Spleen (tissue), 11 donors: ENCODE results near the gene PHACTR4. TPM values are rescaled to one million over a fixed set of nuclear protein-coding genes. Genes with fewer than 3 reads are reported as not detected.

Experiments
- DNase-seq: peaks from one replicate; pipeline ENCODE4 v3.0.0-alpha.2; 2020
- H3K27ac ChIP-seq, 8 donors: fragments of 200-600 bp; sonication (generic) in 7 of 8; 1 replicate in 4 of 8; 2 replicates in 4 of 8; pipeline versions ENCODE4 v1.5.0 to v1.8.0; 2016 to 2021; ENCODE audit warnings: inconsistent platforms in 4 of 8, mild to moderate bottlenecking in 4 of 8, moderate library complexity in 1 of 8
- H3K27me3 ChIP-seq, 7 donors: fragments of 200-600 bp; sonication (generic) in 6 of 7; replicated peaks in 1 of 7; 1 replicate in 4 of 7; 2 replicates in 3 of 7; pipeline versions ENCODE4 v1.5.0 to v1.8.0; 2016 to 2021; ENCODE audit warnings: inconsistent platforms in 3 of 7, mild to moderate bottlenecking in 1 of 7
- H3K36me3 ChIP-seq, 6 donors: fragments of 200-600 bp; sonication (generic) in 5 of 6; 1 replicate in 4 of 6; 2 replicates in 2 of 6; pipeline versions ENCODE4 v1.5.0 to v1.8.0; 2016 to 2021; ENCODE audit warnings: inconsistent platforms in 2 of 6
- H3K4me1 ChIP-seq, 6 donors: fragments of 200-600 bp; sonication (generic) in 5 of 6; 1 replicate in 3 of 6; 2 replicates in 3 of 6; pipeline versions ENCODE4 v1.5.0 to v1.8.0; 2016 to 2021; ENCODE audit warnings: inconsistent platforms in 3 of 6
- H3K4me3 ChIP-seq, 8 donors: fragments of 200-600 bp; sonication (generic) in 7 of 8; 1 replicate in 4 of 8; 2 replicates in 4 of 8; pipeline versions ENCODE4 v1.5.0 to v1.8.0; 2016 to 2021; ENCODE audit warnings: inconsistent platforms in 4 of 8, mild to moderate bottlenecking in 4 of 8, moderate library complexity in 2 of 8
- H3K9me3 ChIP-seq, 8 donors: fragments of 200-600 bp; sonication (generic) in 7 of 8; 1 replicate in 4 of 8; 2 replicates in 4 of 8; pipeline versions ENCODE4 v1.5.0 to v1.8.0; 2016 to 2021; ENCODE audit warnings: inconsistent platforms in 4 of 8
- POLR2A ChIP-seq, 3 donors: fragments of 450-650 bp; IDR thresholded peaks; one replicate each; pipeline ENCODE4 v1.5.1; 2017; ENCODE audit warnings: antibody characterized with exemption in 3 of 3, mild to moderate bottlenecking in 1 of 3
- POLR2AphosphoS5 ChIP-seq, 3 donors: sonication (generic); formaldehyde crosslinking; IDR thresholded peaks; one replicate each; pipeline ENCODE4 v1.5.1; 2017; ENCODE audit warnings: antibody characterized with exemption in 3 of 3
- WGBS, 5 donors: extraction: QIAGEN DNeasy Blood & Tissue Kit in 3 of 5; methylation state at CpG; one replicate each; pipeline versions ENCODE4 v1.1.5 to v1.1.7; 2013 to 2018; 5-methylcytosine and 5-hydroxymethylcytosine counted together
- intact Hi-C: fragments of 100-400 bp; cut with DNase I; formaldehyde crosslinking; loops from one replicate; pipeline ENCODE4 v1.15.0; 2023; ENCODE audit warnings: low total_unique reads
- polyA plus RNA-seq, 3 donors: library from polyadenylated mRNA; stranded (reverse); fragments of 200-250 nt; gene quantifications; one replicate each; pipeline ENCODE4 v1.2.1, GENCODE V29; 2013
- total RNA-seq, 7 donors: library from RNA; depleted of rRNA in 3 of 7; stranded (reverse); fragments of >200 nt in 3 of 7; fragmentation: NEBNext Ultra II Directional in 4 of 7; extraction: Animal tissue kit (Norgen Biotek cat#: 25700) in 4 of 7; gene quantifications; one replicate each; pipeline versions ENCODE4 v1.1.0 to v1.2.1, GENCODE V29; 2016 to 2021
- TF ChIP-seq, protein P1 (sequence below), 11 experiments: fragments of 200-600 bp in 7 of 11; fragments of 450-650 bp in 4 of 11; sonication (generic) in 4 of 11; IDR thresholded peaks in 8 of 11; conservative IDR thresholded peaks in 3 of 11; 1 replicate in 7 of 11; 2 replicates in 4 of 11; pipeline versions ENCODE4 v1.4.0 to v1.8.0; 2016 to 2021; ENCODE audit warnings: antibody characterized with exemption in 11 of 11, inconsistent platforms in 4 of 11, mild to moderate bottlenecking in 1 of 11
- donor health status: healthy with polysubstance abuse.
- donor health status: DM: no; HTN: no; CAD: no; lungs with moderate emphysema.
- donor health status: DM: no; HTN: no; CAD: no.
- donor health status: Bipolar disorder and iron deficiency.
- donor health status: healthy.
- donor health status: DM: no; HTN: no; CAD: no.
- donor health status: DM: yes; HTN: yes; CAD: no.

Gene PHACTR4
- total and polyA plus RNA-seq, 10 donors = 8.2 to 55.9 (median 31.3) TPM

DNA sequence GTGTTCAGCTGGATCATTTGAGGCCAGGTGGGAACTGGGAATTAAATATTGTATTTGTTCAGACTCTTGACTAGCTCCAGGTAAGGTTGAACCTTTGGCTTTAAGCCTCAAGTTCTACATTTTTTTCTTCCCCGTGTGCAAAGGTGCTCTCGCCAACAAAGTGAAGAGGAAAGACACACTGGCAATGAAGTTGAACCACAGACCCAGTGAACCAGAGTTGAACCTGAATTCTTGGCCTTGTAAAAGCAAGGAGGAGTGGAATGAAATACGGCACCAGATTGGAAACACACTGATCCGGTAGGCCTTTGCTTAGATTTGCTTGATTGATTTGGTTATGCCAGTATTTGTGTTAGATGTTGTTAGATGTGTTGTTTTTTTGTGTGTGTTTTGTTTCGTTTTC is 110.8 kb downstream of the PHACTR4 start:
- H3K36me3 ChIP-seq = peaks cover 0 to 100% (median 55%) of the 10 kb centered on the region in 6 donors
- H3K27me3 ChIP-seq = no peaks in the 10 kb centered on the region
- no peak overlapping the region for H3K4me3 ChIP-seq
- H3K4me1 ChIP-seq = no peaks in the 10 kb centered on the region
- 95 to 97% (median 95%) methylated on average over 5 of the region's 5 CpGs for WGBS, 5 donors
- TF ChIP-seq, protein P1, sequence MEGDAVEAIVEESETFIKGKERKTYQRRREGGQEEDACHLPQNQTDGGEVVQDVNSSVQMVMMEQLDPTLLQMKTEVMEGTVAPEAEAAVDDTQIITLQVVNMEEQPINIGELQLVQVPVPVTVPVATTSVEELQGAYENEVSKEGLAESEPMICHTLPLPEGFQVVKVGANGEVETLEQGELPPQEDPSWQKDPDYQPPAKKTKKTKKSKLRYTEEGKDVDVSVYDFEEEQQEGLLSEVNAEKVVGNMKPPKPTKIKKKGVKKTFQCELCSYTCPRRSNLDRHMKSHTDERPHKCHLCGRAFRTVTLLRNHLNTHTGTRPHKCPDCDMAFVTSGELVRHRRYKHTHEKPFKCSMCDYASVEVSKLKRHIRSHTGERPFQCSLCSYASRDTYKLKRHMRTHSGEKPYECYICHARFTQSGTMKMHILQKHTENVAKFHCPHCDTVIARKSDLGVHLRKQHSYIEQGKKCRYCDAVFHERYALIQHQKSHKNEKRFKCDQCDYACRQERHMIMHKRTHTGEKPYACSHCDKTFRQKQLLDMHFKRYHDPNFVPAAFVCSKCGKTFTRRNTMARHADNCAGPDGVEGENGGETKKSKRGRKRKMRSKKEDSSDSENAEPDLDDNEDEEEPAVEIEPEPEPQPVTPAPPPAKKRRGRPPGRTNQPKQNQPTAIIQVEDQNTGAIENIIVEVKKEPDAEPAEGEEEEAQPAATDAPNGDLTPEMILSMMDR (IDR thresholded peaks at IDR 0.05 in 8 of 11, conservative IDR thresholded peaks at IDR 0.05 in 3 of 11) = no peak
- no peak for TF ChIP-seq POLR2A (IDR thresholded peaks at IDR 0.05)
- no peak for TF ChIP-seq POLR2AphosphoS5 (IDR thresholded peaks at IDR 0.05)
- H3K9me3 ChIP-seq = no peaks in the 10 kb centered on the region
- no peak overlapping the region for H3K27ac ChIP-seq
- intact Hi-C loops = no loop called here
- no peak for DNase-seq

DNA sequence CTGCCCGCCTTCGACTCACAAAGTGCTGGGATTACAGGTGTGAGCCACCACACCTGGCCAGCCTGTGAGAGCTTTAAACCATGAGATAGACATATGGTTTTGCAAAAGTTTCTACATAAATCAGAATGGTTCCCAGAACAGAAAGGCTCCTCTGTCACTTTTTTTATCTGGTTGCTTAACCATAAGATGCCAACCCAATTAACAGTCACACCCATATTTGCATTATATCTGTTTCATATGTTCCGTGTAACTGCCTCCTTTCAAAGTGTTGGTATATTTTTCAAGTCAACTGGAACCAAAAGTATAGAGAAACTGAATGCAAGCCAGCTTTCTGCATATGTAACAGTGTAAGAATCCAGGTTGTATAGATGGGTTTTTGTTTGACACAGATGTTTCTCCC is 112.6 kb downstream of the PHACTR4 start:
- no peaks in the 10 kb centered on the region for H3K9me3 ChIP-seq
- peaks cover 0 to 100% (median 54%) of the 10 kb centered on the region in 6 donors for H3K36me3 ChIP-seq
- no peaks in the 10 kb centered on the region for H3K27me3 ChIP-seq
- 84 to 94% (median 89%) methylated on average over 3 of the region's 3 CpGs for WGBS, 5 donors
- no peak for DNase-seq
- intact Hi-C loops = no loop called here
- no peak overlapping the region for H3K27ac ChIP-seq
- H3K4me3 ChIP-seq = no peak overlapping the region
- H3K4me1 ChIP-seq = no peaks in the 10 kb centered on the region
- TF ChIP-seq POLR2AphosphoS5 (IDR thresholded peaks at IDR 0.05) = no peak
- TF ChIP-seq POLR2A (IDR thresholded peaks at IDR 0.05) = no peak

DNA sequence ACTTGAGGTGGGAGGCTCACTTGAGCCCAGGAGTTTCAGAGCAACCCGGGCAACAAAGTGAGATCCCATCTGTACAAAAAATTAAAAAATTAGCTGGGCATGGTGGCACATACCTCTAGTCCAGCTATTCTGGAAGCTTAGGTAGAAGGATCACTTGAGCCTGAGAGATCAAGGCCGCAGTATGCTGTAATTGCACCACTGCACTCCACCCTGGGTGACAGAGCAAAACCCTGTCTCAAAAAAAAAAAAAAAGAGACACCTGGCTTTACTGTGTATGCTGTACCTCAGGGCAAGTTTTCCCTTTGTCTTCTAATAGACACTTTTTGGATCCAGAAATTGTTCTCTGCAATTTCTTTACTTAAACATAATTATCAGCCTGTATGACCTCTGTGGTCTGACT is 113.2 kb downstream of the PHACTR4 start:
- Histone ChIP-seq H3K27ac (no peak overlapping the region), H3K4me3 (no peak overlapping the region), H3K36me3 (peaks cover 0 to 100% (median 51%) of the 10 kb centered on the region in 6 donors), H3K4me1 (no peaks in the 10 kb centered on the region), H3K9me3 (no peaks in the 10 kb centered on the region), H3K27me3 (no peaks in the 10 kb centered on the region)
- no peak for TF ChIP-seq POLR2AphosphoS5 (IDR thresholded peaks at IDR 0.05)
- TF ChIP-seq POLR2A (IDR thresholded peaks at IDR 0.05) = no peak
- TF ChIP-seq, protein P1 (IDR thresholded peaks at IDR 0.05 in 8 of 11, conservative IDR thresholded peaks at IDR 0.05 in 3 of 11) = no peak
- WGBS, 5 donors = 91 to 97% (median 96%) methylated on average over 2 of the region's 2 CpGs
- DNase-seq = no peak
- intact Hi-C loops = no loop called here

DNA sequence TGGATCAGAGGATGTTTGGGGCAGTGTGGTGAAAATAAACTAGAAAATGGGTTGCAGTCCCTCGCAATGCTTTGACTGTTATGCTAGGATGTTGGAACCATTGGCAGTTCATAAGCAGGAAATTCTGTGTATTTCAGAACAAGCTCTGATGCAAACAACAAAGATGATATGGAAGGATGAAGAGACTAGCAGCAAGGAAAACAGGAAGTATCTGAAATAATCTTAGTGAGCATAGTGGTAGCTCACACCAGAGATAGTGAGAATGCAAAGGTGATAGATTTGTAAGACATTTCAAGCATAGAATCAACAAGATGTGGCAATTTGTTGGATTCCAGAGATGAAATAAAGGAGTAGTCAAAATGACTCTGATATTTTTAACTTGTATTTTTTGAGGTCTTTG is 125.2 kb downstream of the PHACTR4 start:
- no peak overlapping the region for H3K4me3 ChIP-seq
- peak overlapping the region in 3 of 8 donors; percentile 10 to 47 (median 38) for H3K27ac ChIP-seq
- WGBS, 5 donors = 53 to 90% (median 72%) methylated on average over 1 of the region's 1 CpG
- DNase-seq = no peak
- intact Hi-C loops = no loop called here
- no peaks in the 10 kb centered on the region for H3K9me3 ChIP-seq
- H3K27me3 ChIP-seq = no peaks in the 10 kb centered on the region
- TF ChIP-seq, protein P1 (IDR thresholded peaks at IDR 0.05 in 8 of 11, conservative IDR thresholded peaks at IDR 0.05 in 3 of 11) = no peak
- TF ChIP-seq POLR2AphosphoS5 (IDR thresholded peaks at IDR 0.05) = no peak
- TF ChIP-seq POLR2A (IDR thresholded peaks at IDR 0.05) = no peak
- no peaks in the 10 kb centered on the region for H3K4me1 ChIP-seq
- peaks cover 5 to 99% (median 60%) of the 10 kb centered on the region in 6 donors for H3K36me3 ChIP-seq

DNA sequence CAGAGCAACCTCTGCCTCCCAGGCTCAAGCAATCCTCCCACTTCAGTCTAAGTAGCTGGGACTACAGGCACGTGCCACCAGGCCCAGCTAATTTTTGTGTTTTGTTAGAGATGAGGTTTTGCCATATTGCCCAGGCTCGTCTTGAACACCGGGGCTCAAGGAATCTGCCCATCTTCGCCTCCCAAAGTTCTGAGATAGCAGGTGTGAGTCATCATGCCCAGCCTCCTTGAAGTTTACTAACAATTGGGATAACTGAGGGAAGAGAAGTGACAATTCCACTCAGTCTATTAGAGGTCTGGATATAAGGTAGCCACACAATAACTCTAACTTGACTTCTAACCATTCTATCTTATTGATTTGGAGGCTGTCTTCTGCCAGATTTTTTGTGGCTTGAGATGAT is 130.0 kb downstream of the PHACTR4 start:
- DNase-seq = no peak
- intact Hi-C loops = no loop called here
- WGBS, 5 donors = 91 to 94% (median 93%) methylated on average over 4 of the region's 4 CpGs

More for the DNA sequence above, 130.0 kb downstream of the PHACTR4 start:
- no peak overlapping the region for H3K4me3 ChIP-seq
- no peak for TF ChIP-seq POLR2AphosphoS5 (IDR thresholded peaks at IDR 0.05)
- TF ChIP-seq POLR2A (IDR thresholded peaks at IDR 0.05) = no peak
- TF ChIP-seq, protein P1 (IDR thresholded peaks at IDR 0.05 in 8 of 11, conservative IDR thresholded peaks at IDR 0.05 in 3 of 11) = no peak
- H3K4me1 ChIP-seq = no peaks in the 10 kb centered on the region
- H3K27me3 ChIP-seq = no peaks in the 10 kb centered on the region
- peaks cover 5 to 52% (median 26%) of the 10 kb centered on the region in 6 donors for H3K36me3 ChIP-seq
- H3K27ac ChIP-seq = no peak overlapping the region
- no peaks in the 10 kb centered on the region for H3K9me3 ChIP-seq
